GM19372 (cell line): ENCODE measurements around the gene RNU11.
"Not testable (repeated sequence)": the region's sequence is repeated elsewhere in the genome, so short reads cannot be mapped to it uniquely, and the experiment has no call there.

Source experiments
- ATAC-seq: cut with Tn5 transposase; IDR thresholded peaks from one replicate; pipeline ENCODE4 v1.9.1; 2021; ENCODE audit warnings: mild to moderate bottlenecking, low read depth, moderate library complexity; ENCODE audit not compliant: unreplicated experiment

The RNU11 gene

DNA sequence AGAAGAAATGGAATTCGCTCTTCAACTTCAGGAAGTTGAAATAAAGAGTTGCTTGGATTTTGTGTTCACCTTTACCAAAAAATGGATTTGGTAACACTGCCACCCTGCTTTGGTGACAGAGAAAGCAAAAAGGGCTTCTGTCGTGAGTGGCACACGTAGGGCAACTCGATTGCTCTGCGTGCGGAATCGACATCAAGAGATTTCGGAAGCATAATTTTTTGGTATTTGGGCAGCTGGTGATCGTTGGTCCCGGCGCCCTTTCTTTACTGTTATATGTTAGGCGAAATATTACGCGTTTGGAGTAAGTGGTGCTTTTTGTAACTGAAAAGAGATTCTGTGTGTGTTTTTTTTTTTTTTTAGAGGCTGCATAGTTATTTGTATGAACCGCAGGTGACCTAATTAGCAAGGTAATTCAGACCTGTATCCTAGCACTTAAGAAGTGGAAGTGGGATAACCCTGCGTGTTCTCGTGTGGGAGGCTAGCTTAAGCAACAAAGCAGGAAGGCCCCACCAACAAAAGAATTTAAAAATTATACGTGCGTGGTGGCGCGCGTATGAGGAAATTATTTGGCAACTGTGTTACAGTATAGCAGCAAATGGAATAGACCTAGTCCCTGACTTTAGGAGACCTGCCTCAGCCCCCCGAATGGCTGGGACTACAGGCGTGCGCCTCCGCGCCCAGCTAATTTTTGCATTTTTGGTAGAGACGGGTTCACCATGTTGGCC, at the start of gene RNU11:
Gene RNU11, plus strand, starts transcription at position 127 of the 725 bp plus-strand sequence.
- peak; percentile 74 for ATAC-seq

DNA sequence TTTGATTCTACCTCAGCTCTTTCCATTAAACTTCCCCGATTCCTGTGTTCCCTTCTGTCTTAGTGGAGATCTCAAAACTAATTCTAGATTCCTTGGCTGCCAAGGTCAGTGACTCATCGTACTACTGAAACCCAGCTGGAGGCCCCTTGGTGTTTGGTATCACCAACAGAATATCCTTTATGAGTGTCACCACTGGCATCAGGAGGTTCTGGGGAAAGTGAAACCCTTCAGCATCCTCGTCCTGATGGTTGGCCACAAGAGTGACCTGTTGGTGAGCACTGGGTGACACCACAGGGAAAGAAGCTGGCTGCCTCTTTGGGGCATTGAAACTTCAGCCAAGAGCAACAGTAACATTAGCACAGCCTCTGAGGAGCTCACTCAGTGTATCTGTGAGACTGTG, 46.7 kb upstream of the RNU11 start:
- no peak for ATAC-seq

DNA sequence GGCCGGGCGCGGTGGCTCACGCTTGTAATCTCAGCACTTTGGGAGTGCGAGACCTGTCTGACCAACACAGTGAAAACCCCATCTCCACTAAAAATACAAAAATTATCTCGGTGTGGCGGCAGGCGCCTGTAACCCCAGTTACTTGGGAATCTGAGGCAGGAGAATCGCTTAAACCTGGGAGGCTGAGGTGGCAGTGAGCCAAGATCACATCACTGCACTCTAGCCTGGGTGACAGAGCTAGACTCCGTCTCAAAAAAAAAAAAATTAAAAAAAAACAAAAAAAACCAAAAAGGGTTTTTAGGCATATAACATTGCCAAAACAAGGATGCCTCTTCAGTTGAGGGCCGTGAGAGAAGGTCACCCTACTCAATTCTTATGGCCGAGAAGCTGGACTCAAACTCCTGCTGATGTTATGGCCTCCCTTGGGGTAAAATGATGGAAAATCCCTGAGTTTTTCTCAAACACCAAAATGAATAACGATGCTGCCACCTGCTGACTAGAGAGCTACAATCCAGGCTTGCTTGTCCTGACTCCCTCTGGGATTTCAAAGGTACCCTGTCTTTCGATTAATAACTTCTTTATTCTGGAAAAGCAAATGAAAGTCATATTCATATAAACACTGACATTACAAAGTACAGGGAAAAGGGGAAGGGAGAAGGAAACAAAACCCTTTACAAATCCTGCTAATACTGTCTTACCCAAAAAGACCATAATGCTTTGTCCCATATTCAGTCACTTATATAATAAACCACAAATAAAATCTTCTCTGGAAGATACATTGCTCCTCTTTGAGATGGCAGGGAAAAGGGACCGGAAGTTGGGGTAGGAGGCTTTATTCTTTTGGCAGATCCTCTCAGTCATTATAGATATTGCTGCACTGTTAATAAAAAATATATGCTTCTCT, 45.6 kb upstream of the RNU11 start:
- no peak for ATAC-seq

DNA sequence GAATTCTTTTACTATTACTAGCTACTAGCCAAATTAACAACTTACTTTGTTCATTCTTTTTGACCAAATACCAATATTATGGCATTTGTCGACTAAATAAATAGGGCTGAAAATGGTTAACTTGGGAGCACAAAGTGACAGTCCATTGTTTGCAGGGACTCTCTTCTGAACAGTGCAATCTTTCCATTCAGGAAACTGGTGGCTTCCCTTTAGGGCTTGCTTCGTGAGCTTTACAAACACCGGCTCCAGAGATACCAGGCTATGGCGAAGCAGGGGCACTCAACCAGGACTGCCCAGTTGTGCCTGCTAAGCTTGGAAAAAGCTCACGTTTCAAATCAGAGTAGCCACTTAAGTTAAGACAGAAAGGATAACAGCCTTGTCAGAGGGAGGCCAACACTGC, 44.0 kb upstream of the RNU11 start:
- no peak for ATAC-seq

DNA sequence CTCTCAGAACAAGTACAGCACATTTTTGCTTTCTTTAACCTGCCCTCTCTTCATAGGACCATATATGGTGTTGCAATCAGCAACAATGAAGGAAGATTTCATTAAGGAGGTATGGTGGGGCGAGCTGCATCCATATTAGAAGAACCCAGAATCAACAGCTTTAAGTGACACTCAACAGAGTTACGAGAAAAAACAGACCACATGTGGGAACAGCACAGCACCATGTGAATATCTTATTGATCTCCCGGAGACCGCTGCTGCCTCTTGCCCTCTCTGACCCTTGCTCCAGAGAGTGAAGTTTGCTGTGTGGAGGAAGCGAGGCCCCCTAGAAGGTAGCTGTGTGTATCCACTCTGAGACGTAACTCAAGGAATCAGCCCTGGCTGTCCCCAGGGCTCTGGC, 43.4 kb upstream of the RNU11 start:
- ATAC-seq = no peak

DNA sequence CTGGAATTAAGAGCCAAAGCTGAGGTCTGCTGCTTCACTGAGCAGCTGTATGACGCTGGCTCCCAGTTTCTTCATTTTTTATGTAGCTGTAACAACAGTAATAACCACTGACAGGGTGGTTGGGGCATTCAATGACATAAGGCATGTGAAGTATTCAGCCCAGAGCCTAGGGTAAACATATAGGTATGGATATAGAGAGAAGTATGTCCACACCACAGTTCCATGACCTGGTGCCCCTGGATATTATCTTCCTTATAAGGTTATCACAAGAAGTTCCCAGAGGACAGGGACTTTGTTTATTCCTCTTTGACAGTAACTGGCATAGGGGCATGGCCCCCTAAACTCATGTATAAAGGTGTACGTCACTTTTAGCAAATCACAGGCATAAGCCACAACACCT, 41.6 kb upstream of the RNU11 start:
- no peak for ATAC-seq

DNA sequence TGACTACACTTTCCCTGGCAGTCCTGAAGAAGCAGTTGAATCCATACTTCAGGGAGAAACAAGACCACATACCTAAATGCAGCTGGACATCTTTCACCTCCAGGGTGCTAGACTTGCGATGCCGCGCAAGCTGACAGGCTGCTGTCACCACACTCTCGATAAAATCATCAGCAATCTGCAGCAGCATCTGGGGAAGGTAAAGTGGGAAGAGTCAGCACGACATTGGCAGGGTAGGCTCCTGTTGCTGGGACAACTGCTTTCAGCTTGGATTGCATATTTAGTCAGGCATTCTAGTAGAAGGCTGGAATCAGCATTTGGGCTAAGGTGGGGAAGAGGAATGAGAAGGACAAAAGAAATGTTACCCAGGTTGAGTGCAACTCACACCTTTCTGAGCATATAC, 35.2 kb upstream of the RNU11 start:
- ATAC-seq = no peak

DNA sequence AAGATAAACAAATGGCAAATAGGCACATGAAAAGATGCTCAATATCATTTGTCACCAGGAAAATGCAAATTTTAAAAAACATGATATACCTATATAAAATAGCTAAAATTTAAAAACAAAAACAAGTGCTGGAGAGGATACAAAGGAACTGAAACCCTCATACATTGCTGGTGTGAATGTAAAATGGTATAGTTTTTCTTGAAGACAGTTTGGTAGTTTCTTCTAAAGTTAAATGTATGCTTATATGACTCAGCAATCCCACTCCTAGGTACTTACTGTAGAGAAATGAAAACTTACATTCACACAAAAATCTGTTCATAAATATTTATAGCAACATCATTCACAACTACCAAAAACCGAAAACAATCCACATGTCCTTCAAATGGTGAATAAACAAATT, 16.7 kb upstream of the RNU11 start:
- no peak for ATAC-seq

DNA sequence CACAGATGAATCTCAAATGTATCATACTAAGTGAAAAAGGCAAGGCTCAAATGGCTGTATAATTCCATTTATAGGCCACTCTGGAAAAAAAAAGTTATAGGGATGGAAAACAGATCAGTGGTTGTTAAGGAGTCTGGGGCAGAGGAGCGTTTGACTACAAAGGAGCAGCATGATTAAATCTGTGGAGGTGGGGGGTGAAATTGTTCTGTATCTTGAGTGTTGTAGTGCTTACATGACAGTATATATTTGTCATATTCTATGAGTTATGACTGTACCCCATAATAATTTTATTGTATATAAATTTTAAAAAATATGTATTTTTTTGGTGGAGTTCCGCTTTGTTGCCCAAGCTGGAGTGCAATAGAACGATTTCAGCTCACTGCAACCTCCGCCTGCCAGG, 15.8 kb upstream of the RNU11 start:
- no peak for ATAC-seq

DNA sequence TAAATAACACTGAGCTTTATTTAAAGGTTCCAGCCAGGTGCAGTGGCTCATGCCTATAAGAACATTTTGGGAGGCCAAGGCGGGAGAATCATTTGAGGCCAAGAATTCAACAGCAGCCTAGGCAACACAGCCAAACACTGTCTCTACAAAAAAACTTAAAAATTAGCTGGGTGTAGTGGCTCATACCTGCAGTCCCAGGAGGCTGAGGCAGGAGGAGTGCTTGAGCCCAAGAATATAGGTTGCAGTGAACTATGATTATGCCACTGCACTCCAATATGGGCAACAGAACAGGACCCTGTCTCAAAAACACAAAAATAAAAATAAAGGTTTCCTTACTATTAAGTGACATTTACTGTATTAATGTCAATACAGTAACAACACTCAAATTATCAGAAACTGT, 7.6 kb upstream of the RNU11 start:
- no peak for ATAC-seq

DNA sequence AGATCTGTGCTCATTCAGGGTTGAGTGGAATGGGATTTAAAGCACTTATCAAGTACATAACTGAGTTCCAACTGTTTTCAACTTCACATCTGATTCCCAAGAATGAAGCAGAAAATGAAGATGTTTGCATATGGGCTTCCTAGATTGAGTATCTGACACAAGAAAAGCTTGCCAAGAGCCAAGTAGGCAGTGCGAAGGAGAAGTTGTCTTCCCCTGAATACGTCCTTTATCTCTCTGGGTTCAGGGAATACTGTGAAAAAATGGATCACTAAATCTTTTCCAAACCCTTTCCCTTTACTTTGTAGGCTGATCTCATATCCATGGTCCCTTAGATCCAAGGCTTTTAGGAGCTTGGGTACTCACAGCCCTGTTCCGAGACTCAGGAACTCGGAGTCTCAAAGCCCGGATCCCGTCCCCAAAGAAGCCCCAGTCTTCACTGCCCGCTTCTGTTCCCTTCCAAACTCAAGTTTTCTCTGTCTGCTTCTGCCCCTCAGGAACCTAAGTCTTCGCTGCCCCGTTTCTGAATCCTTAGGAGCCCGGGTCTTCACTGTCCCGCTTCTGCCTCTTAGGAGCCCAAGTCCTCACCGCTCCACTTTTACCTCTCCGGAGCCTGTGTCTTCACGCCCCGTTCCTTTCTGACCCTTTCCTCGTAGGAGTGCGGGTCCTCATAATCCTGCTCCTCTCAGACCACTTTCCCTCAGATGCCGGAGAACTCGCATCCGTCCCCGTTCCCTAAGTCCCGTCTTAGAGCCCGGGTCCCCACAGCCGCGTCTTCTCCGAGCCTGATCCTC, 6.1 kb upstream of the RNU11 start:
- ATAC-seq = peak; percentile 3

DNA sequence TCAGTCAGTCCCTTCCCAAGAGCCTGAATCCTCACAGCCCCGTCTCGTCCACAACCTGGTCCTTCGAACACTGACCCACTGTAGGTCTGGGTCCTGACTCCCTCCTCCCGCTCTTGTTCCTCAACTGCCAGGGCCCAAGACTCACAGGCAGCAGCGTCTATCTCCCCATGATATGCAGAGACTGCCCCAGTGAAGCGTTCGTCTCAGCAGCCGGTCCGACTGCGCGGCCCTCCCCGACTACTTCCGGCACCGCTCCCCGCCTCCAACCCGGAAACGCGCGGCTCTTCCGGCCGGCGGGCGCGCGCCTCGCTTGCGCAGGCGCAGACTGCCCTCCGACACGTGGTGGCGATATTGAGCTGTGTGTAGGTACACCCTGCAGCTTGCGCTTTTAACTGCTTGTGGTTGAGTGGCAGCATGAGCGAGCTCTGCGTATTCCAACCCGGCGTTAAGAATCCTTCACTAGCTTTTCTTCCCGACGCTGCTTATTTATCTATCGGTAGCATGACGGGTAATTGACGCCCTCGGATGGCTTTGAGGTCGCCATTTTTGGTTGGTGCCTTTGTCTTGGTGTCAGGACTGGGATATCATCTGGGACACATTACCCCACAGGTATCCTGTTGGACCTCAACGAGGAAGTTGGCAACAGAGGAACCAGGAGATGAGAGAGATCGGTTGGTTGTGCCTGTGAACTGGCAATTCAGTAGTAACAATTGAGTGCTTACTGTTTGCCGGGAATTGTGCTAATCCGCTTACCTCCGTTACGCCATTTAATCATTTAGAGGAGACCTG, 5.4 kb upstream of the RNU11 start, which contains the start of gene TAF12:
Gene TAF12, minus strand, starts transcription at position 221 of the 789 bp plus-strand sequence. CDS start 20,986 bp downstream, outside the sequence.
- peak; percentile 78 for ATAC-seq

DNA sequence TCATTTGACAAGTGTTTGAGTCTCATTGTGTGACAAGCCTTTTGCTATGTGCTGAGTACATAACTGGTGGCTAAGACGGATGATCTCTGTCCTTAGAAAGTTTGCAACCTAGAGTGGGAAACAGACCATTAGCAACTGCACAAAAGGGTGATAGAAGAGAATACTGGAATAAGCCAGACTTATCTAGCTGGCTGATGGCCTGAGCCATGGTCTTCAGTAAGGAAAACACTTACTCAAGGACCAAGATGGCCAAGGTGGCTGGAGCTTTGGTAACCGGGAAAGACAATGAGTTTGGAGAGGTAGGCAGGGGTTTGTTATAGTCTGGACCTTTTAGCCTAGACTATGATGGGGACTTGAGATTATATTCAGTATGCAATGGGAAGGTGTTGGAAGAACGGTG, 3.9 kb upstream of the RNU11 start:
- no peak for ATAC-seq

DNA sequence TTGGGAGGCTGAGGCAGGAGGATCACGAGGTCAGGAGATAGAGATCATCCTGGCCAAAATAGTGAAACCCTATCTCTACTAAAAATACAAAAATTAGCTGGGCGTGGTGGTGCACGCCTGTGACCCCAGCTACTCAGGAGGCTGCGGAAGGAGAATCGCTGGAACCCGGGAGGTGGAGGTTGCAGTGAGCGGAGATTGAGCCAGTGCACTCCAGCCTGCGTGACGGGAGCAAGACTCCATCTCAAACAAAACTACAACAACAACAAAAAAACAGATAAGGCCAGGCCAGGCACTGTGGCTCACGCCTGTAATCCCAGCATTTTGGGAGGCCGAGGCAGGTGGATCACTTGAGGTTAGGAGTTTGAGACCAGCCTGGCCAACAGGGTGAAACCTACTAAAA, 3.0 kb upstream of the RNU11 start:
- ATAC-seq = not testable (repeated sequence)

DNA sequence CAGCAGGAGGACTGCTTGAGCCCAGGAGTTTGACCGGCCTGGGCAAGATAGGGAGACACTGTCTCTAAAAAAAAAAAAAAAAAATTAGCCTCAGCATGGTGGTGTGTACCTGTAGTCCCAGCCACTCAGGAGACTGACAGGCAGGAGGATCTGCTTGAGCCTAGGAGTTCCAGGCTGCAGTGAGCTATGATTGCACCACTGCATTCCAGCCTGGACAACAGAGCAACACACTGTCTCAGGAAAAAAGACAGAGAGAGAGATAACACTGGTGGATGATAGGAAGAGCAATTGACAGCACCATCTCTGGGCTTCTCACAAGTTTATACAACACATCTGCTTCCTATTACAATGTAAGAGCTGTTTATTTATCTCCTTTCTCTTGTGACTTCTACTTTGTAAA, 2.4 kb upstream of the RNU11 start:
- no peak for ATAC-seq

DNA sequence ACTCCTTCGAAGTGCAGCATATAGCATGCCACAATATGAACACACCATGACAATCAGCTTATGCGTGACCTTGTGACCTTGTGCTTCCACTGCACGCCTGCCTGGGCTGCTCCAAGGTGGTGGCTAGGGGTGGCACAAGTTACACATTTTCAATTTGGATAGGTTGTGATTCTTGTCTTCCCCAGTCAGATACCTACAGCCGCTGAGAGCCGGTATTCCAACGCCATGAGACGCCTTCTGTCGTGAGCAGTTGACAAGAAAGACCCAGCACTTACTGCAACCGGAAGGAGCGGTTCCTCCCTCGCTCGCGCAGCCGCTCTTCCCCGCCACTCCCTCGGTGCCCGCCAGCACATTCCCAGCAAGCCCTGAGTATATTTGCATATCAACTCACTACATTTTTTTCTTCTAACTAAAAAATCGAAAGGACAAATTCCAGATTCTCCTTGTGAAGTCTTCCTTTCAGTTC, 359 bp upstream of the RNU11 start:
- peak; percentile 47 for ATAC-seq

DNA sequence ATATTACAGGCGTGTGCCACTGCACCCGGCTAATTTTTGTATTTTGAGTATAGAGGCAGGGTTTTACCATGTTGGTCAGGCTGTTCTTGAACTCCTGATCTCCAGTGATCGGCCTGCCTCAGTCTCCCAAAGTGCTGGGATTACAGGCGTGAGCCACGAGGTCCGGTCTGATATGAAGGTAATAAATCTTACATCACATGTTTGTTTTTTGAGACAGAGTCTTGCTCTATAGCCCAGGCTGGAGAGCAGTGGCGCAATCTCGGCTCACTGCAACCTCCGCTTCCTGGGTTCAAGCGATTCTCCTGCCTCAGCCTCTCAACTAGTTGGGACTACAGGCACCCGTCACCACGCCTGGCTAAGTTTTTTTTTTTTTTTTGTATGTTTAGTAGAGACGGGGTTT, 4.7 kb downstream of the RNU11 start:
- ATAC-seq = not testable (repeated sequence)

DNA sequence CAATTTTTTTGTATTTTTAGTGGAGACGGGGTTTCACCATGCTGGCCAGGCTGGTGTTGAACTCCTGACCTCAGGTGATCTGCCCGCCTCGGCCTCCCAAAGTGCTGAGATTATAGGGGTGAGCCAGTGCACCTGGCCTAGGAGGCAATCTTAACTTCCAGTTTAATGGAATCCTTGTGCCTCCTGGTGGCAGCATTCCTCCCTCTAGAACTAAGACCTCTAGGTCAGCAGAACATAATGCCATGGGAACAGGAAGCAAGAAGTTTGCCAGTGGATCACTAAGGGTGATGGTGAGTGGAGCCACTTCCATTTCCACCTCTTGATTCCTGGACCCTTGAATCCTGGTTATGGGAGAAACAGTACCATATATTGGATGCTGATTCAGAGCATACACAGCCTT, 5.5 kb downstream of the RNU11 start:
- ATAC-seq = not testable (repeated sequence)

DNA sequence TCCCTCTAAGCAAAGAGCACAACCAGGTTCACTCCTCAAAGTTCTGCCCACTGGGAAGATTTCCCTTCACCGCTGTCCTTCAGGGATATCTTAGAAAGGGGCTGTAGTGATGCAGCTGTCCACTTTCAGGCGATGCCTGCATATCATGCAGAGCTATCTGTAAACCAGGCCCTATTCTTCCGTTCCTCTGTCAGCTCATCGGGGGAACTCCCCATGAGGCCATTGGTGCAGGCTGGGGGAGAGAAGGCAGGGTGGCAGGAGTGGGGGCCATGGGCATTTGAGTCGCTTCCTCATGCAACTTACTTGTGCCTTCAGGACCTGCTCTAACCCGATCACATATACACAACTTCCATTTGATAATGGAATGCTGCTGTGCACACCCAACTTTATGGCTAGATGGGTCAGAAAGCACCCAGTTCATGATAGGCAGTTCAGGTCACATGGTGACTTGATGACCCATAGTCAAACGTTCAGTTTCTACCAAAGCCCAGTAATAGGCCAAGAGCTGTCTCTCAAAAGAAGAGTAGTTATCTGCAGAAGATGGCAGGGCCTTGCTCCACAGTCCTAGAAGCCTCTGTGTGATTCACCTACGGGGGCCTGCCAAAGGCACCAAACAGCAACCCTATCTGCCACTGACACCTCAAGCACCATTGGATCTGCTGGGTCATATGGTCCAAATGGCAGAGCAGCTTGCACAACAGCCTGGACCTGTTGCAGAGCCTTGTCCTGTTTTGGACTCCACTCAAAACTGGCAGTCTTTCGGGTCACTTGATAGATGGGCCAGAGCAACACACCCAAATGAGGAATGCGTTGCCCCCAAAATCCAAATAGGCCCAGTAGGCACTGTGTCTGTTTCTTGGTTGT, 7.3 kb downstream of the RNU11 start:
- not testable (repeated sequence) for ATAC-seq
